Hematopoietic multipotent progenitor cell (in vitro differentiated cells): ENCODE data around the gene IL1RN. TPM values are rescaled to one million over a fixed set of nuclear protein-coding genes. Genes with fewer than 3 reads are reported as not detected.

ENCODE experiments used
- DNase-seq, 3 donors: peaks; one replicate each; pipeline ENCODE4 v3.0.0-alpha.2; 2011 to 2015; ENCODE audit warnings: low read depth in 2 of 3, low spot score in 2 of 3
- total RNA-seq: library from RNA; depleted of rRNA; stranded (reverse); fragments of >200 nt; gene quantifications from one replicate; pipeline ENCODE4 v1.2.3, GENCODE V29; 2012

IL1RN gene
- total RNA-seq, 1 donor = 0.54 TPM

DNA sequence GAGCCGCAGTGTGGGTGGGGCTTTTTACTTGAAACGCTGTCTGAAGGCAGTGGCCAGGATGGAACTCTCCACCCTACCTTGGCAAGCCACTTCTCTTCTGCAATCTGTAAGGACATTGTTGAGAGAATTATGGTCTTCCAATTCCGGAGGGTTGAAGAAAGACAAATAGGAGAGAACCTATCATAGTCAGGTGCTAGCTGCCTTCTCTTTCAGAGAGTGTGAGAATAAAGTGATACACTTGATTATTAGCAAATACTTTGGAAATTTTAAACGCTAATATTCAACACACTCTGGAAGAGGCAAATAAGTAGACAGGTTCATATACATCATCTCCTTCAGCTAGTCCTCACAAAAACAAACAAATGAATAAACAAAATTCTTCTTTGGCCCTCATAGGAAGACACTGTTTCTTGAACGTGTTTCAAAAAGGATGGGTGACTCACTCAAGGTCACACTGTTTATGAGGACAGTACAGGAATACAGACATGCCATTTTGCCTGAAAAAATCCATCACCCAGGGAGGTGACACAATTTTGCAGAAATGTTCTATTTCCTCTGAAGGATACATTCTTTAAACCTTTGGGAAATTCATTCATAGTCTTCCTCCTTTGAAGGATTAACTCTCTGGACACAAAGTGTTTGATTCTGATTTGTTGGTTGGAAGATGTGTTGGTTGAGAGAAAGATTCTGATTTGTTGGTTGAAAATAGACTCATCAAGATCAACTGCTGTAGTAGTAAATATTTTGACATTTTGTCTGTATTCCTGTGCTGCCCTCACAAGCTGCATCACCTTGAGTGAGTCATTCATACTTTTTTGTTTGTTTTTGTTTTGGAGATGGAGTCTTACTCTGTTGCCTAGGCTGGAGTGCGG, 2.2 kb upstream of the IL1RN start:
- DNase-seq = no peak

DNA sequence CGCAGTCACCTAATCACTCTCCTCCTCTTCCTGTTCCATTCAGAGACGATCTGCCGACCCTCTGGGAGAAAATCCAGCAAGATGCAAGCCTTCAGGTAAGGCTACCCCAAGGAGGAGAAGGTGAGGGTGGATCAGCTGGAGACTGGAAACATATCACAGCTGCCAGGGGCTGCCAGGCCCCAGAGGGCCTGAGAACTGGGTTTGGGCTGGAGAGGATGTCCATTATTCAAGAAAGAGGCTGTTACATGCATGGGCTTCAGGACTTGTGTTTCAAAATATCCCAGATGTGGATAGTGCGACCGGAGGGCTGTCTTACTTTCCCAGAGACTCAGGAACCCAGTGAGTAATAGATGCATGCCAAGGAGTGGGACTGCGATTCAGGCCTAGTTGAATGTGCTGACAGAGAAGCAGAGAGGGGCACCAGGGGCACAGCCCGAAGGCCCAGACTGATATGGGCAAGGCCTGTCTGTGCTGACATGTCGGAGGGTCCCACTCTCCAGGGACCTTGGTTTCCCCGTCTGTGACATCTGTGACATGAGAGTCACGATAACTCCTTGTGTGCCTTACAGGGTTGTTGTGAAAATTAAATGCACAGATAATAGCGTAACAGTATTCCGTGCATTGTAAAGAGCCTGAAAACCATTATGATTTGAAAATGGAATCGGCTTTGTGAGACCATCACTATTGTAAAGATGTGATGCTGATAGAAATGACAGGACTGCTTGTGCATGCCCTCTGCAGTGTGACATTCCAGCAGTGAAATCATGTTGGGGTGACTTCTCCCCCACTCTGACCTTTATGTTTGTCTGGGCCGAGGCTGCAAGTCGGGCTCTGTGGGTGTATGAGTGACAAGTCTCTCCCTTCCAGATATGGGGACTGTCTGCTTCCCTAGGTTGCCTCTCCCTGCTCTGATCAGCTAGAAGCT, 510 bp downstream of the IL1RN start:
- DNase-seq = no peak

DNA sequence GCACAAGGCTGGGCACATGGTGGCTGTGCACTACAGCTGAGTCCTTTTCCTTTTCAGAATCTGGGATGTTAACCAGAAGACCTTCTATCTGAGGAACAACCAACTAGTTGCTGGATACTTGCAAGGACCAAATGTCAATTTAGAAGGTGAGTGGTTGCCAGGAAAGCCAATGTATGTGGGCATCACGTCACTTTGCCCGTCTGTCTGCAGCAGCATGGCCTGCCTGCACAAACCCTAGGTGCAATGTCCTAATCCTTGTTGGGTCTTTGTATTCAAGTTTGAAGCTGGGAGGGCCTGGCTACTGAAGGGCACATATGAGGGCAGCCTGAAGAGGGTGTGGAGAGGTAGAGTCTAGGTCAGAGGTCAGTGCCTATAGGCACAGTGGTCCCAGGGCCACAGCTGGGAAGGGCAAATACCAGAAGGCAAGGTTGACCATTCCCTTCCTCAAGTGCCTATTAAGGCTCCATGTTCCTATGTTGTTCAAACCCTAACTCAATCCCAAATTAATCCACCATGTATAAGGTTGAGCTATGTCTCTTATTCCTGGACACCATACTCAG, 2.2 kb downstream of the IL1RN start:
- no peak for DNase-seq

DNA sequence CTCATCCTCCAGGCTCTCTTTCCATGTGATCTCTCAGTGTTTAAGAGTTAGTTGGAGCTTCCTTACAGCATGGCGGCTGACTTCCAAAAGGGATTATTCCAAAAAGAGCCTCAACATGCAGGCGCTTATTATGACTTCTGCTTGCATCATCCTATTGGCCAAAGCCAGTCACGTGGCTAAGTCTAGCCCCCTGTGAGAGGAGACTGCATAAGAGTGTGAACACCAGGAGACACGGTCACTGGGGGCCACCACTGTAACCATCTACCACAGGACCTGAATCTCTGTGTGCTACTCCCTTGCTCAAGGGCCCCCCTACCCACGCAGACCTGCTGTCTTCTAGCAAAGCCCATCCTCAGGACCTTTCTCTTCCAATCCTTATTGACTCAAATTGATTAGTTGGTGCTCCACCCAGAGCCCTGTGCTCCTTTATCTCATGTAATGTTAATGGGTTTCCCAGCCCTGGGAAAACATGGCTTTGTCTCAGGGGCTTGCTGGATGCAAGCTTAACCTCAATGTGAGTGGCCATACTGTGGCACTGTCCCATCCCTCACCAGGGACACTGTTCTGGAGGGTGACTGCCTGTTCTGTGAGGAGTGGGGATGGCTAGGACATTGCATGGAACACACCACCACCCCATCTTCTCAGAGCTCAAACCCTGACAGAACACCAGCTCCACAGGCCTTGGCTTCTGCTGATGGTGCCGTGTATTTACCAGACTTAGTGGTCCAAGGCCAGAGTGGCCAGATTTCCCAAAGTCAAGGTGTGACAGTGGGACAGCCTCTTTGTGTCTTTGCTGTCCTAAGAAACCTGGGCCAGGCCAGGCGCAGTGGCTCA, 4.2 kb downstream of the IL1RN start:
- DNase-seq = no peak

DNA sequence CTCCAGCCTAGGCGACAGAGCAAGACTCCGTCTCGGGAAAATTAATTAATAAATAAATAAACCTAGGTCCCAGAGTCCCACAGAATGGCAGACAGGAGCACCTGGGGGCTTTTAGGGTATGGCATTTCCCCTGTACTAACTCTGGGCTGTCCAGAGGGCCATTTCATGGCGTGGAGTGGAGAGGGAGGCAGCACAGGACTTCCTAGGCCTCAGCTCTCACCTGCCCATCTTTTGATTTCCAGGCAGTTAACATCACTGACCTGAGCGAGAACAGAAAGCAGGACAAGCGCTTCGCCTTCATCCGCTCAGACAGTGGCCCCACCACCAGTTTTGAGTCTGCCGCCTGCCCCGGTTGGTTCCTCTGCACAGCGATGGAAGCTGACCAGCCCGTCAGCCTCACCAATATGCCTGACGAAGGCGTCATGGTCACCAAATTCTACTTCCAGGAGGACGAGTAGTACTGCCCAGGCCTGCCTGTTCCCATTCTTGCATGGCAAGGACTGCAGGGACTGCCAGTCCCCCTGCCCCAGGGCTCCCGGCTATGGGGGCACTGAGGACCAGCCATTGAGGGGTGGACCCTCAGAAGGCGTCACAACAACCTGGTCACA, 5.1 kb downstream of the IL1RN start:
- no peak for DNase-seq

DNA sequence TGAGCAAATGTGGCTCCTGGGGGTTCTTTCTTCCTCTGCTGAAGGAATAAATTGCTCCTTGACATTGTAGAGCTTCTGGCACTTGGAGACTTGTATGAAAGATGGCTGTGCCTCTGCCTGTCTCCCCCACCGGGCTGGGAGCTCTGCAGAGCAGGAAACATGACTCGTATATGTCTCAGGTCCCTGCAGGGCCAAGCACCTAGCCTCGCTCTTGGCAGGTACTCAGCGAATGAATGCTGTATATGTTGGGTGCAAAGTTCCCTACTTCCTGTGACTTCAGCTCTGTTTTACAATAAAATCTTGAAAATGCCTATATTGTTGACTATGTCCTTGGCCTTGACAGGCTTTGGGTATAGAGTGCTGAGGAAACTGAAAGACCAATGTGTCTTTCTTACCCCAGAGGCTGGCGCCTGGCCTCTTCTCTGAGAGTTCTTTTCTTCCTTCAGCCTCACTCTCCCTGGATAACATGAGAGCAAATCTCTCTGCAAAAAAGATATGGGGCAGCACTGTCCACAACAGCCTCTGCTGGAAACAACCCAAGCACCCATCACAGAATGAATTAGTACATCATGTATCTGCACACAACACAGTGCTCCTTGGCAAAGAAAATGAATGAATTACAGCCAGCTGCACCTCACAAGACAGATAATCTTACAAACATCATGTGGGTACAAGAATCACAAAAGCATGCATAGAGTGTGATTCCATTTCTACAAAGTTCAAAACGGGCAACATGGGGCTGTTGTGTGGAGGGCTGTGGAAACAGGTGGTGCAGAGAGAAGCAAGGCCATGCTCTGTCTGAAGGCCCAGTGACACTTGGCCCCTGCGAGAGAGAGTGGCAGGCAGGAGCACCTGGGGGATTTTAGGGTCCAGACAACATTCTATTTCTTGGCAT, 6.6 kb downstream of the IL1RN start:
- no peak for DNase-seq

DNA sequence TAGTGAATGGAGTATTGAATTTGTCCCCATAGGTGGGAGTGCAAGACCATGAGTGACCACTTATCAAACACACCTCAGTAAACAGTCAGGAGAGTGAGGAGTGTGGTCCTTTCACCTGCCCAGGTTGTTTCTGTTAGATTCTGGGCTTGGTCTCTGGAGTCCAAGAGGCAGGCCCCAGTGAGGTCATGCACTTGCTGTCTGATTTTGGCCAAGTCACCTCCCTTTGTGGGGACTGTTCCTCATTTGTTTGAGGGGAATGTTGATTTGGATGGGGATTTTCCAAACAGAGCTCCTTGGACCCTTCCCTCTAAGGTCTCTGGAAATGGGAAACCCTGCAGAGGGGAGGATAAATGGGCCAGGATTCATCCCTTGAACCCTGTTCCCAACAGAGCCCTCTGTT, 7.3 kb downstream of the IL1RN start:
- no peak for DNase-seq

DNA sequence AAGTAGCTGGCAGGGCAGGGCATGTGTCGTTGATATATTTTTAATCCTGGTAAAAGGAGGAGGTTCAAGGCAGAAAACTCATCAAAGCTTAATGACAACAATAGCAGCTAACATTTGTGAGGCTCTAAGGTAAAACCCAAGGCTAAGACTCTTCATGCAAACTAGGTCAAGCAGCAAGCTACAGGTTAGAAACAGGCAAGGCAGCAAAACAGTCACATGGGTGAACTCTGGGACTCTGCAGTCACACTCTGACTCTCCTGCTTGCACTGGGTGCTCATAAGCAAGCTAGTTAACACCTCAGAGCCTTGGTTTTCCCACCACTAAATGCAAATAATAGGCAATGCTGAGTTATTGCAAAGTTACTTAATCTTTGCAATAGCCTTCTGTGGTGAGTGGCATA, 7.9 kb downstream of the IL1RN start:
- no peak for DNase-seq

DNA sequence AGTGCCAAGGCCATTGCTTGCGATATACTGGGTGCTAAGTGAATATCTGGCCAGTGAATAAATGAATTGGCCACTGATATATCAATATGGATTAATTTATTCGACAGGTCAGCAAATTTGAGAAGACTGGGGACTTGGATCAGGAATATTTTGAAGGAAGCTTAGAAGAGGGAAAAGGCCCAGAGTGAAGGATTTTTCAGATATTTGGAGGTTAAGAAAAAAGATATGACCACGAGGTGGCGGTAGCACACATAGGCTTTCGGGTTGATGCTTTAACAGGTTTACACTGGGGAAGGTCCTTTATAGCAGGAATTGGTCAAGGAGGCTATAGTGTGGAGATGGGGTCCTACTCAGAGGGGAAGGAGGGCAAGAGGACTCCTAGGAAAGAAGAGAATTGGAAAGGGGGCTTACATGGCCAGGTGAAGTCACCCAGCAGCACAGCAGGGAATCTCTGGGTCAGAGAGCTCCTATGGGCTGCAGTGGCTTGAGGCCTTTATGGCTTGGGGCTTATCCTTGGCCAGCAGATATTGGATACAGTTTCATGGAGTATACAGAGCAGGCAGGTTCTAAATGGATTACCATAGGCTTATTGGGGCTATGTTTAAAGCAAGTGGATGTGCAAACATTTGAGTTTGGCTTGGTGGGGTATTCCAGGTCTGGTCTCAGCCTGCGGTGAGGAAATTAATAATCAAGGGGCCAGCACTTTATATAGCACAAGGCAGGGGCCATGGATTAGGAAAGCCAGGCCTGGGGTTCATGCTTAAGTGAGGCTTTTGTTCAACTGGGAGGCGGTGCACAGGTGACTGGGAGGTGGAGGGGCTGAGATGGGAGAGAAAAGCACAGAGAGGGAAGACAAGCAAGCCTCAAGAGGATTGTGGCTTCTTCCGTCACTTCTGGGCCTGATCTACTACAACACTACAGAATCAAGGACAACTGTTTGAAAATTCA, 9.7 kb downstream of the IL1RN start:
- DNase-seq = peak in 2 of 3 donors; percentile 36 to 57

DNA sequence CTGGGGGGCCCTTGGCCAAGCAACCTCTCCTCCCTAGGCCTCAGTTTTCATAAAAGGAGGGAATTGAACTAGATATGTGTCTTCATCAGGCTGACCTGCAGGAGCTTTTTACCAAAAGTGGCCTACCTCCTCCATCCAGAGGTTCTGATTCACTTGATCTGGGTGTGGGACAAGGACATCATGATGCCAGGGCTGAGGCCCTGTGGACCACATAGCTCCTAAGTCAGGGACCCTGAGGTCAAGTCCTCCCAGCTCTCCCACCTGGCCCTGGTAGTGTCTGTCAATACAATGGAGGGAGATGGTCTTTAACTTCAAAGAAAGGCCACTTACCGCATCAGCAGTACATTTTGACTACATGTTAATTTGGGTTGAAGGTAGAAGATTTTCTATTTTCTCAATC, 10.4 kb downstream of the IL1RN start:
- DNase-seq = no peak

DNA sequence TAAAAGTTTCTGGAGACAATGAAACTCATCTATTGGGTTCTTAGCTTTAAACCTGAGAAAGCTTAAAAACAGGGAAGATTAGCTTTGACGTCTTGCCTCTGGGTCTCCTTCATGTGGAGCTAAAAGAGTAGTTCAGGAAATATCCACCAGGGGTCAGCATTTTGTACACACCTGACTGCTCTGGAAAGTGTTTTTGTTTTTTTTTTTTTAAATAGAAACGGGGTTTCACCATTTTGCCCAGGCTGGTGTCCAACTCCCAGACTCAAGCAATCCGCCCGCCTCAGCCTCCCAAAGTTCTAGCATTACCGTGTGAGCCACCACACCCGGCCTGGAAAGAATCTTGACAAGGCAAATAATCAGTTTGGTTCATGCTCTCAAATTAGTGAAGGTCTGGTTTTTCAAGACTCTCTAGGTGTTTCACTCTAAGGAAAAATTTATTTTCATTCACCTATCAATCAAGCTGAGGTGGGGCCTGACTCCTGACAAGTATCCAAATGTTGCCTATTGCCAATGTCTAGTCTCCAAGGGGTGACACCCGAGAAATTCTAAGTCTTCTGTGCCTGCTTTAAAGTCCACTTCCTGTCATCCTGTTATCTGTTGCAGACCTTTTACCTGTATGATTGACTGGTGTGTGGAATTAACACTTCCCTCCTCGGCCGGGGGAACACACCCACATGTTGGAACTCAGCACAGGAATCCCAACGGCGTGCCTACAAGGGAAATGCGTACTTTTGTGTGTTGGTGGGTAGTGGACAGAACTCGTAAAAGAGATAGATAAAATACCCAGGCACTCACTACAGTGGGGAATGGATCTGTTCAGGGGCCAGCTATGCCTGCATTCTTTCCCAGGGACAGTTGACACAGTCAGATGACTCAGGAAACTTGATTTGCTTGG, 11.3 kb downstream of the IL1RN start:
- peak; percentile 63 to 91 (median 77) for DNase-seq

DNA sequence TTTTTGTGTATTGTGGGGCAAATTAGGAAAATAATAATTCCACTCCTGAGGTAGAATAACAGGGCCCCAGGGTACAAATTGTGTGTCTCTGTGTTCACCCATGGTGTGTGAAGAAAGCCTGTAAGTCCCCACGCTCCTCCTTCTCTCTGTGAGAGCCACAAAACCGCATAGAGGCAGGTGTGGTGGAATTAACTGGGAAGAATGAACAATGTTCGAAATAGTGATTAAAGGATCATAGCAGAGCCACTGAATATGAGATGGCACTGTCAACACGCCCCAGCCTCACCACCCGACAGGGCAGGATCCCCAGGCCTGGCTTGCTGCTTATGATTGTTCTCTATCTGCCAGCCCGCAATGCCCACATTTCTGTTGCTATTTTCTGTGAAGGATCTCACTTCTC, 14.1 kb downstream of the IL1RN start:
- DNase-seq = no peak

DNA sequence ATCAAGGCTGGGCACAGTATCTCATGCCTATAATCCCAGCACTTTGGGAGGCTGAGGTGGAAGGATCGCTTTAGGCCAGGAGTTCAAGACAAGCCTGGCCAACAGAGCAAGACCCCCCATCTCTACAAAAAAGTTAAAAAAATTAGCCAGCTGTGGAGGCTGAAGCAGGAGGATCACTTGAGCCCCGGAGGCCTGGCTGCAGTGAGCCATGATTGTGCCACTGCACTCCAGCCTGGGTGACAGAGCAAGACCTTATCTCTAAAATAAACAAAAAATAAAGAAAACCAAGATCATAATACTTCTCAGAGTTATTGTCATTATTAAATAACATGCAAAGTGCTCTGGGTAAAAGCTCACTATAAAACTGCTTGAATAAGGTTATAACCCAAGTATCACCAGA, 14.9 kb downstream of the IL1RN start:
- DNase-seq = no peak

DNA sequence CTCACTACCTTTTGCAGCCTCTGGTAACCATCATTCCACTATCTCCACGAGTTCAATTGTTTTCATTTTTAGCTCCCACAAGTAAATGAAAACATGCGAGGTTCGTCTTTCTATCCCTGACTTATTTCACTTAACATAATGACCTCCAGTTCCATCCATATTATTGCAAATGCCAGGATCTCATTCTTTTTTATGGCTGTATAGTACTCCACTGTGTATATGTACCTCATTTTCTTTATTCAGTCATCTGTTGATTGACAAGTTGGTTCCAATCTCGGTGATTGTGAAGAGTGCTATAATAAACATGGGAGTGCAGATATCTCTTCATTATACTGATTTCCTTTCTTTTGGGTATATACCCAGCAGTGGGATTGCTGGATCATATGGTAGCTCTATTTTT, 16.9 kb downstream of the IL1RN start:
- DNase-seq = no peak

DNA sequence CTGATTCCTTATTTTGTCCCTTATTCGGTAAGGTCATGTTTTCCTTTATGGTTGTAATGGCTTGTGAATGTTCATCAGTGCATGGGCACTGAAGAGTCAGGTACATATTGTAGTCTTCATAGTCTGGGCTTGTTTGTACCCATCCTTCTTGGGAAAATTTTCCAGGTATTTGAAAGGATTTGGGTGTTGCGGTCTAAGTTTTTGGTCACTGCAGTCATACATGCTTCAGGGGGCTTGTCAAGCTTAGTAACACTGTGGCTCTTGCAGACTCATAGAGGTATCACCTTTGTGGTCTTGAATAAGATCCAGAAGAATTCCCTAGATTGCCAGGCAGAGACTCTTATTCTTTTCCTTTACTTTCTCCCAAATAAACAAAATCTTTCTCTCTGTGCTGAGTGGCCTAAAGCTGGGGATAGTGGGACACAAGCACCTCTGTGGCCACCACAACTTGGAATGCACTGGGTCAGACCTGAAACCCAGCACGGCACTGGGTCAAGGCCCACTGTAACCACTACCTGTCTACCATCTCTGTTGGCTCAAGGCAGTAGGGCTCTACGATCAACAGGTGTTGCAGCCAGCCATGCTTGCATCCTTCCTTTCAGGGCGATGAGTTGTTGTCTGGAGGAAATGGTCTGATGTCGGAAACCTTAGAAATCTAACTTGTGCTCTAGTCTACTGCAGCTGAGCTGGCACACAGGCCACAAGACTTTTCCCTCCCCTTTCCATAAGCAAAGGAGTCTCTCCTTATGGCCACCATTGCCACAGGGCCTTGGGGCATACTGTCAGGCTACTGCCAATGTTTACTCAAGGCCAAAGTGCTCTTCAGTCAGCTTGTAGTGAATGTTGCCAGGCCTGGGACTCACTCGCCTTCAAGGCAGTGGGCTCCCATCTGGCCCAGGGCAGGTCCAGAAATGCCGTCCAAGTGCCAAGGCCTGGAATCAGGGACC, 21.5 kb downstream of the IL1RN start:
- DNase-seq = no peak
